Pulmonary artery endothelial cell (primary cell): ENCODE measurements around the gene COMMD8. TPM values are rescaled to one million over a fixed set of nuclear protein-coding genes. Genes with fewer than 3 reads are reported as not detected.

Experiments used
- total RNA-seq: library from RNA; depleted of rRNA; stranded (reverse); fragments of >200 nt; gene quantifications from 2 replicates; pipeline ENCODE4 v1.2.3, GENCODE V29; 2014

COMMD8 gene
- total RNA-seq, 1 donor from 2014 or later = 16.5 TPM

Other genes starting within 250 kb of the COMMD8 start
- gene ATP10D, start 21.6 kb upstream of the COMMD8 start, total RNA-seq = 19.8 and 36.2 TPM in 2 replicates